ENCODE results near the gene CNTNAP4. TPM values are rescaled to one million over a fixed set of nuclear protein-coding genes. Genes with fewer than 3 reads are reported as not detected.

CNTNAP4 gene
- total and polyA plus RNA-seq, 10 of the 15 experiments (the other 5 are each of a cell fraction or from before 2014, with no cell fraction given), result 0.45 to 1.9 (median 0.90) TPM

GRCh38 chr16:76455257-76455656 lies 178.1 kb downstream of the CNTNAP4 start:
- DNase-seq (ENCODE audit: low read depth, low spot score), result no peak
- Histone ChIP-seq H3K4me3 (no peak overlapping the region), H3K79me2 (ENCODE audit: control insufficient read depth, insufficient read depth, low read length) (no peaks in the 10 kb centered on the region), H3K9ac (ENCODE audit: control insufficient read depth, insufficient read depth, low read length) (no peak overlapping the region), H3K36me3 (ENCODE audit: control insufficient read depth in 2 of 2, insufficient read depth in 2 of 2, low read length in 1 of 2) (no peaks in the 10 kb centered on the region), H3K9me3 (replicated peaks; ENCODE audit: control insufficient read depth, insufficient read depth, low read length) (no peaks in the 10 kb centered on the region), H3K27me3 (replicated peaks in 1 of 2; ENCODE audit: control insufficient read depth in 2 of 2, insufficient read depth in 2 of 2, low read length in 1 of 2) (no peaks in the 10 kb centered on the region), H3K4me1 (ENCODE audit: control insufficient read depth, insufficient read depth, low read length) (no peaks in the 10 kb centered on the region), H2AFZ (ENCODE audit: control insufficient read depth, low read depth, low read length) (no peak overlapping the region), H4K20me1 (ENCODE audit: control insufficient read depth, insufficient read depth) (no peaks in the 10 kb centered on the region), H3K27ac (ENCODE audit: control insufficient read depth, insufficient read depth) (no peak overlapping the region), H3K4me2 (ENCODE audit: control insufficient read depth, insufficient read depth) (no peak overlapping the region)
- BruUV-seq (replicated peaks), result no TSS peak
- no peak for FAIRE-seq
- SMC1A ChIA-PET (ENCODE audit: uncharacterized antibody, unreplicated experiment), result no interaction called here
- CTCF ChIA-PET, result no interaction called here
- in situ Hi-C loops (cut with MboI), result no loop called here
- POLR2A ChIA-PET, result no interaction called here
- RAD21 ChIA-PET (ENCODE audit: unreplicated experiment), result no interaction called here
- 32% methylated on average over 3 of the region's 3 CpGs for WGBS (ENCODE audit: insufficient coverage, insufficient replicate concordance, low lambda C conversion rate, missing lambda C conversion rate)
- intact Hi-C loops (cut with micrococcal nuclease; ENCODE audit: unreplicated experiment), result no loop called here
- TF ChIP-seq GATAD2B (conservative IDR thresholded peaks at IDR 0.05; ENCODE audit: low read depth), result no peak
- TF ChIP-seq STAT3 (IDR thresholded peaks at IDR 0.05; ENCODE audit: low read depth, low read length), result no peak
- TF ChIP-seq TCF12 (IDR thresholded peaks at IDR 0.05; ENCODE audit: low read depth, low read length), result no peak
- TF ChIP-seq HSF1 (IDR thresholded peaks at IDR 0.05; ENCODE audit: low read depth, low read length), result no peak
- TF ChIP-seq POU2F2 (IDR thresholded peaks at IDR 0.05; ENCODE audit: borderline replicate concordance, low read depth, low read length), result no peak
- no peak for TF ChIP-seq YY1 (IDR thresholded peaks at IDR 0.05; ENCODE audit: low read depth, low read length)
- TF ChIP-seq ATF7 (IDR thresholded peaks at IDR 0.05; ENCODE audit: low read depth), result no peak
- TF ChIP-seq ZNF217 (IDR thresholded peaks at IDR 0.05), result no peak
- no peak for TF ChIP-seq MXI1 (IDR thresholded peaks at IDR 0.05; ENCODE audit: low read depth, low read length)
- no peak for TF ChIP-seq USF1 (IDR thresholded peaks at IDR 0.05; ENCODE audit: borderline replicate concordance, extremely low read length, insufficient read depth, low read depth, low read length)
- no peak for ATAC-seq

All from GM12878 (cell line).